A549 (cell line): ENCODE data around the gene VPS52. TPM values are rescaled to one million over a fixed set of nuclear protein-coding genes. Genes with fewer than 3 reads are reported as not detected.

Experiments
- ATAC-seq, 2 experiments: fragments of 200-7000 bp in 1 of 2; fragments of >200 bp in 1 of 2; cut with Nextera tagmentation in 1 of 2; cut with Tn5 transposase in 1 of 2; 3 replicates each; pipeline versions ENCODE4 v1.8.0 to v1.9.1; 2018 to 2020; ENCODE audit warnings: mild to moderate bottlenecking in 1 of 2, moderate library complexity in 1 of 2
- CTCF ChIA-PET: fragments of 300-600 bp; sonication (Branson Sonifier 250); formaldehyde crosslinking; extraction: SDS; loops from one replicate; lab custom pipeline; 2021; ENCODE audit warnings: antibody characterized with exemption, inconsistent platforms; lab: Yijun Ruan, JAX
- POLR2A ChIA-PET: fragments of 350-600 bp; formaldehyde crosslinking; extraction: SDS; loops from one replicate; lab custom pipeline; 2021; ENCODE audit warnings: antibody characterized with exemption, inconsistent platforms; lab: Yijun Ruan, JAX
- DNase-seq, 2 experiments: peaks; one replicate each; pipeline versions ENCODE4 v3.0.0 to v3.0.0-alpha.2; 2011 to 2016; ENCODE audit warnings: low read depth in 1 of 2, low spot score in 1 of 2
- FAIRE-seq: peaks from 2 replicates; lab custom pipeline; 2011; peaks lifted over from hg19 to GRCh38; lab: Jason Lieb, UNC
- H3K27ac ChIP-seq, 2 experiments: fragments of >200 bp; sonication (Bioruptor Twin); formaldehyde crosslinking; 3 replicates each; pipeline ENCODE4 v1.5.1; 2016 to 2017
- H3K4me1 ChIP-seq: fragments of >200 bp; sonication (Bioruptor Twin); formaldehyde crosslinking; 3 replicates; pipeline ENCODE4 v1.6.1; 2016
- H3K4me2 ChIP-seq: fragments of >200 bp; sonication (Bioruptor Twin); formaldehyde crosslinking; 3 replicates; pipeline ENCODE4 v1.6.1; 2016
- H3K4me3 ChIP-seq: fragments of >200 bp; sonication (Bioruptor Twin); formaldehyde crosslinking; 3 replicates; pipeline ENCODE4 v1.5.1; 2016
- H3K9me3 ChIP-seq: fragments of >200 bp; sonication (Bioruptor Twin); formaldehyde crosslinking; 3 replicates; pipeline ENCODE4 v1.6.1; 2016
- CHD2 ChIP-seq: fragments of 150-350 bp; IDR thresholded peaks from 2 replicates; pipeline ENCODE4 v1.6.1; 2014; ENCODE audit warnings: low read length; ENCODE audit not compliant: partially characterized antibody
- EHF ChIP-seq: fragments of 250-450 bp; sonication (Bioruptor Pico); IDR thresholded peaks from 2 replicates; pipeline ENCODE4 v1.5.0; 2020; ENCODE audit warnings: mild to moderate bottlenecking
- ESRRA ChIP-seq: fragments of 150-350 bp; IDR thresholded peaks from 2 replicates; pipeline ENCODE4 v1.6.1; 2014; ENCODE audit warnings: mild to moderate bottlenecking, low read length, borderline replicate concordance
- FOSB ChIP-seq: fragments of 250-450 bp; sonication (Bioruptor Pico); IDR thresholded peaks from 2 replicates; pipeline ENCODE4 v1.5.0; 2020; ENCODE audit warnings: mild to moderate bottlenecking, moderate library complexity
- HDAC2 ChIP-seq: fragments of 200-600 bp; sonication (generic); IDR thresholded peaks from 2 replicates; pipeline ENCODE4 v1.6.1; 2016
- HEYL ChIP-seq: fragments of 250-450 bp; sonication (Bioruptor Pico); IDR thresholded peaks from 2 replicates; pipeline ENCODE4 v1.8.0; 2021; ENCODE audit warnings: mild to moderate bottlenecking, moderate library complexity
- KDM1A ChIP-seq: fragments of 200-600 bp; sonication (generic); IDR thresholded peaks from 2 replicates; pipeline ENCODE4 v1.6.1; 2016; ENCODE audit warnings: low read depth, mild to moderate bottlenecking
- KDM5A ChIP-seq: fragments of 200-600 bp; sonication (generic); IDR thresholded peaks from 2 replicates; pipeline ENCODE4 v1.6.1; 2016; ENCODE audit warnings: antibody characterized with exemption, mild to moderate bottlenecking
- MAZ ChIP-seq: fragments of 150-350 bp; IDR thresholded peaks from 2 replicates; pipeline ENCODE4 v1.6.1; 2014; ENCODE audit warnings: antibody characterized with exemption, low read depth, low read length, borderline replicate concordance
- MYC ChIP-seq: IDR thresholded peaks from 2 replicates; pipeline ENCODE4 v1.6.1; 2012; ENCODE audit warnings: mild to moderate bottlenecking, inconsistent platforms, low read length, improper control_type of control experiment, borderline replicate concordance
- NFE2L2 ChIP-seq: fragments of 150-350 bp; conservative IDR thresholded peaks from 2 replicates; pipeline ENCODE4 v1.6.1; 2014; ENCODE audit warnings: low read length
- NPAS2 ChIP-seq: fragments of 250-450 bp; sonication (Bioruptor Pico); IDR thresholded peaks from 2 replicates; pipeline ENCODE4 v1.8.0; 2022; ENCODE audit warnings: mild to moderate bottlenecking, moderate library complexity, borderline replicate concordance
- NR3C1 ChIP-seq: fragments of >200 bp; sonication (Bioruptor Twin); formaldehyde crosslinking; IDR thresholded peaks from 3 replicates; pipeline ENCODE4 v1.6.1; 2017
- PHF8 ChIP-seq: fragments of 200-600 bp; sonication (generic); IDR thresholded peaks from 2 replicates; pipeline ENCODE4 v1.6.1; 2016; ENCODE audit warnings: low read depth, mild to moderate bottlenecking, antibody characterized with exemption, moderate library complexity, borderline replicate concordance
- RAD21 ChIP-seq, 2 experiments: fragments of >200 bp in 1 of 2; sonication (Bioruptor Twin) in 1 of 2; formaldehyde crosslinking in 1 of 2; IDR thresholded peaks in 1 of 2; conservative IDR thresholded peaks in 1 of 2; 2 replicates in 1 of 2; 3 replicates in 1 of 2; pipeline ENCODE4 v1.6.1; 2012 to 2018; ENCODE audit warnings: inconsistent platforms in 1 of 2
- RARB ChIP-seq: fragments of 250-450 bp; sonication (Bioruptor Pico); IDR thresholded peaks from 2 replicates; pipeline ENCODE4 v1.8.0; 2021; ENCODE audit warnings: mild to moderate bottlenecking, moderate library complexity
- RFX5 ChIP-seq: fragments of 450-650 bp; IDR thresholded peaks from 2 replicates; pipeline ENCODE4 v1.7.1; 2014; ENCODE audit warnings: antibody characterized with exemption, mild to moderate bottlenecking, moderate library complexity
- RNF2 ChIP-seq: fragments of 200-600 bp; sonication (generic); IDR thresholded peaks from 2 replicates; pipeline ENCODE4 v1.6.1; 2016; ENCODE audit warnings: low read depth, mild to moderate bottlenecking, antibody characterized with exemption, moderate library complexity, borderline replicate concordance
- SMC3 ChIP-seq: fragments of >200 bp; sonication (Bioruptor Twin); formaldehyde crosslinking; IDR thresholded peaks from 3 replicates; pipeline ENCODE4 v1.6.1; 2018; ENCODE audit warnings: inconsistent platforms
- ZFP36 ChIP-seq: fragments of 450-650 bp; IDR thresholded peaks from 2 replicates; pipeline ENCODE4 v1.6.1; 2014; ENCODE audit warnings: borderline replicate concordance; ENCODE audit not compliant: partially characterized antibody
- ZSCAN20 ChIP-seq: fragments of 250-450 bp; sonication (Bioruptor Pico); IDR thresholded peaks from 2 replicates; pipeline ENCODE4 v1.8.0; 2022; ENCODE audit warnings: mild to moderate bottlenecking, moderate library complexity
- WGBS: methylation state at CpG from one replicate; pipeline ENCODE4 v1.1.6; 2017; ENCODE audit errors: missing lambda C conversion rate; 5-methylcytosine and 5-hydroxymethylcytosine counted together
- polyA plus RNA-seq, 4 experiments: library from polyadenylated mRNA; depleted of rRNA in 3 of 4; stranded (reverse); fragments of >200 nt; fragmentation: RNase III in 1 of 4; extraction: RNeasy Plus Mini Kit Qiagen cat#74134 plus additional on column Dnase treatment in 1 of 4; gene quantifications; 2 replicates in 3 of 4; 3 replicates in 1 of 4; pipeline ENCODE4 v1.2.3, GENCODE V29; 2011 to 2017
- TF ChIP-seq, protein P1 (sequence below): IDR thresholded peaks from 2 replicates; pipeline ENCODE4 v1.6.1; 2012
- TF ChIP-seq, protein P2 (sequence below): fragments of 150-350 bp; IDR thresholded peaks from 2 replicates; pipeline ENCODE4 v1.6.1; 2014; ENCODE audit warnings: low read depth, mild to moderate bottlenecking, low read length
- TF ChIP-seq, protein P3 (sequence below): fragments of 250-450 bp; sonication (Bioruptor Pico); IDR thresholded peaks from 2 replicates; pipeline ENCODE4 v1.5.0; 2020; ENCODE audit warnings: low read depth, mild to moderate bottlenecking, moderate library complexity
- TF ChIP-seq, protein P4 (sequence below): fragments of >200 bp; sonication (Bioruptor Twin); formaldehyde crosslinking; IDR thresholded peaks from 3 replicates; pipeline ENCODE4 v1.6.1; 2016
- TF ChIP-seq, protein P5 (sequence below): fragments of >200 bp; sonication (Bioruptor Twin); formaldehyde crosslinking; IDR thresholded peaks from 3 replicates; pipeline ENCODE4 v1.5.1; 2016

Gene VPS52
- polyA plus RNA-seq, 2 of the 4 experiments (the other 2 are of a cell fraction): 22.8 to 38.9 TPM

- WGBS: 85% methylated on average over 3 of the region's 6 CpGs
- no peak for DNase-seq
- Histone ChIP-seq H3K4me3 (no peak overlapping the region), H3K4me1 (peaks cover 18% of the 10 kb centered on the region)
- CTCF ChIA-PET: interaction anchor here (0.7 to 5.7 kb wide), 6 partner anchors 8 to 144 kb away, joined by 3 to 44 read pairs (median 5); partner anchors contain the start of genes PFDN6, RPS18, VPS52 and WDR46
- TF ChIP-seq RFX5 (no peak), HDAC2 (no peak), RARB (no peak), HEYL (no peak), MAZ (no peak), NPAS2 (no peak), ZSCAN20 (CRISPR knock-in tag) (no peak), ZFP36 (no peak), EHF (CRISPR knock-in tag) (no peak), RNF2 (no peak), FOSB (CRISPR knock-in tag) (no peak), NR3C1 (no peak), CHD2 (no peak), KDM5A (no peak), MYC (no peak)
- TF ChIP-seq, protein P1, sequence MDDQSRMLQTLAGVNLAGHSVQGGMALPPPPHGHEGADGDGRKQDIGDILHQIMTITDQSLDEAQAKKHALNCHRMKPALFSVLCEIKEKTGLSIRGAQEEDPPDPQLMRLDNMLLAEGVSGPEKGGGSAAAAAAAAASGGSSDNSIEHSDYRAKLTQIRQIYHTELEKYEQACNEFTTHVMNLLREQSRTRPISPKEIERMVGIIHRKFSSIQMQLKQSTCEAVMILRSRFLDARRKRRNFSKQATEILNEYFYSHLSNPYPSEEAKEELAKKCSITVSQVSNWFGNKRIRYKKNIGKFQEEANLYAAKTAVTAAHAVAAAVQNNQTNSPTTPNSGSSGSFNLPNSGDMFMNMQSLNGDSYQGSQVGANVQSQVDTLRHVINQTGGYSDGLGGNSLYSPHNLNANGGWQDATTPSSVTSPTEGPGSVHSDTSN: no peak
- TF ChIP-seq, protein P2, sequence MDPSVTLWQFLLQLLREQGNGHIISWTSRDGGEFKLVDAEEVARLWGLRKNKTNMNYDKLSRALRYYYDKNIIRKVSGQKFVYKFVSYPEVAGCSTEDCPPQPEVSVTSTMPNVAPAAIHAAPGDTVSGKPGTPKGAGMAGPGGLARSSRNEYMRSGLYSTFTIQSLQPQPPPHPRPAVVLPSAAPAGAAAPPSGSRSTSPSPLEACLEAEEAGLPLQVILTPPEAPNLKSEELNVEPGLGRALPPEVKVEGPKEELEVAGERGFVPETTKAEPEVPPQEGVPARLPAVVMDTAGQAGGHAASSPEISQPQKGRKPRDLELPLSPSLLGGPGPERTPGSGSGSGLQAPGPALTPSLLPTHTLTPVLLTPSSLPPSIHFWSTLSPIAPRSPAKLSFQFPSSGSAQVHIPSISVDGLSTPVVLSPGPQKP: no peak
- TF ChIP-seq, protein P3, sequence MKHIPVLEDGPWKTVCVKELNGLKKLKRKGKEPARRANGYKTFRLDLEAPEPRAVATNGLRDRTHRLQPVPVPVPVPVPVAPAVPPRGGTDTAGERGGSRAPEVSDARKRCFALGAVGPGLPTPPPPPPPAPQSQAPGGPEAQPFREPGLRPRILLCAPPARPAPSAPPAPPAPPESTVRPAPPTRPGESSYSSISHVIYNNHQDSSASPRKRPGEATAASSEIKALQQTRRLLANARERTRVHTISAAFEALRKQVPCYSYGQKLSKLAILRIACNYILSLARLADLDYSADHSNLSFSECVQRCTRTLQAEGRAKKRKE (CRISPR knock-in tag): no peak
- TF ChIP-seq, protein P4, sequence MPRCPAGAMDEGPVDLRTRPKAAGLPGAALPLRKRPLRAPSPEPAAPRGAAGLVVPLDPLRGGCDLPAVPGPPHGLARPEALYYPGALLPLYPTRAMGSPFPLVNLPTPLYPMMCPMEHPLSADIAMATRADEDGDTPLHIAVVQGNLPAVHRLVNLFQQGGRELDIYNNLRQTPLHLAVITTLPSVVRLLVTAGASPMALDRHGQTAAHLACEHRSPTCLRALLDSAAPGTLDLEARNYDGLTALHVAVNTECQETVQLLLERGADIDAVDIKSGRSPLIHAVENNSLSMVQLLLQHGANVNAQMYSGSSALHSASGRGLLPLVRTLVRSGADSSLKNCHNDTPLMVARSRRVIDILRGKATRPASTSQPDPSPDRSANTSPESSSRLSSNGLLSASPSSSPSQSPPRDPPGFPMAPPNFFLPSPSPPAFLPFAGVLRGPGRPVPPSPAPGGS: no peak
- TF ChIP-seq, all 56 proteins: peak for 0
- POLR2A ChIA-PET: interaction anchor here (1.1 kb wide), 1 partner anchor 9 kb away, joined by 3 read pairs; the partner anchor contains the start of genes RPS18 and VPS52
- Histone ChIP-seq H3K27ac (peak overlapping the region in 1 of 2 experiments; percentile 48; a peak in 2 of 6 replicates), H3K9me3 (no peaks in the 10 kb centered on the region), H3K4me2 (no peak overlapping the region)
- FAIRE-seq (no peak), ATAC-seq (no peak)
Measured at GRCh38 chr6:33280539-33280938, 8.9 kb upstream of the VPS52 start.

- TF ChIP-seq MYC: peak; percentile 35; the same call in 1 of the 2 replicates
- no peak for TF ChIP-seq NFE2L2
- no peak for TF ChIP-seq KDM1A
- peak; percentile 55 to 64; a peak in 4 of 5 replicates for TF ChIP-seq RAD21 (conservative IDR thresholded peaks at IDR 0.05 in 1 of 2, IDR thresholded peaks at IDR 0.05 in 1 of 2)
- TF ChIP-seq ESRRA: 0 out of 2 replicates have a peak, but pooled peaks have one; percentile 48
- TF ChIP-seq MAZ: 0 out of 2 replicates have a peak, but pooled peaks have one; percentile 24
- TF ChIP-seq SMC3: peak; percentile 47; the same call in 1 of the 3 replicates
- TF ChIP-seq, protein P5, sequence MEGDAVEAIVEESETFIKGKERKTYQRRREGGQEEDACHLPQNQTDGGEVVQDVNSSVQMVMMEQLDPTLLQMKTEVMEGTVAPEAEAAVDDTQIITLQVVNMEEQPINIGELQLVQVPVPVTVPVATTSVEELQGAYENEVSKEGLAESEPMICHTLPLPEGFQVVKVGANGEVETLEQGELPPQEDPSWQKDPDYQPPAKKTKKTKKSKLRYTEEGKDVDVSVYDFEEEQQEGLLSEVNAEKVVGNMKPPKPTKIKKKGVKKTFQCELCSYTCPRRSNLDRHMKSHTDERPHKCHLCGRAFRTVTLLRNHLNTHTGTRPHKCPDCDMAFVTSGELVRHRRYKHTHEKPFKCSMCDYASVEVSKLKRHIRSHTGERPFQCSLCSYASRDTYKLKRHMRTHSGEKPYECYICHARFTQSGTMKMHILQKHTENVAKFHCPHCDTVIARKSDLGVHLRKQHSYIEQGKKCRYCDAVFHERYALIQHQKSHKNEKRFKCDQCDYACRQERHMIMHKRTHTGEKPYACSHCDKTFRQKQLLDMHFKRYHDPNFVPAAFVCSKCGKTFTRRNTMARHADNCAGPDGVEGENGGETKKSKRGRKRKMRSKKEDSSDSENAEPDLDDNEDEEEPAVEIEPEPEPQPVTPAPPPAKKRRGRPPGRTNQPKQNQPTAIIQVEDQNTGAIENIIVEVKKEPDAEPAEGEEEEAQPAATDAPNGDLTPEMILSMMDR: peak; percentile 59
- TF ChIP-seq ZFP36: no peak
- no peak for TF ChIP-seq PHF8
- H3K4me3 ChIP-seq: no peak overlapping the region
- WGBS: 25% methylated on average over 2 of the region's 5 CpGs
- FAIRE-seq (no peak), ATAC-seq (peak; percentile 75 to 83), DNase-seq (peak; percentile 85)
- ChIA-PET POLR2A (no interaction called here), CTCF (interaction anchor here (0.8 to 5.7 kb wide), 8 partner anchors 8 to 565 kb away, joined by 3 to 44 read pairs (median 8); partner anchors contain the start of genes PFDN6, RGL2, RPS18 and VPS52)
- H3K4me2 ChIP-seq: no peak overlapping the region
- H3K4me1 ChIP-seq: peaks cover 23% of the 10 kb centered on the region
- H3K27ac ChIP-seq: peak overlapping the region in 1 of 2 experiments; percentile 48; a peak in 2 of 6 replicates
- no peaks in the 10 kb centered on the region for H3K9me3 ChIP-seq
Measured at GRCh38 chr6:33279971-33280511, 8.4 kb upstream of the VPS52 start.
